IMR-90 (cell line): ENCODE results near the gene EYS. TPM values are rescaled to one million over a fixed set of nuclear protein-coding genes. Genes with fewer than 3 reads are reported as not detected.

ENCODE experiments used
- ATAC-seq: fragments of 200-7000 bp; cut with Tn5 transposase; 2 replicates; pipeline ENCODE4 v1.9.1; 2020; ENCODE audit warnings: low read depth, mild to moderate bottlenecking, moderate library complexity
- BruUV-seq: library from RNA; stranded (reverse); fragments of 400-500 nt; replicated peaks from 2 replicates; lab custom pipeline; 2021; lab: Mats Ljungman, UMichigan
- CTCF ChIA-PET: fragments of 300-600 bp; formaldehyde crosslinking; extraction: SDS; loops from one replicate; lab custom pipeline; 2021; ENCODE audit warnings: antibody characterized with exemption; lab: Yijun Ruan, JAX
- POLR2A ChIA-PET: fragments of 300-600 bp; sonication (Branson Sonifier 250); formaldehyde crosslinking; loops from one replicate; lab custom pipeline; 2022; ENCODE audit warnings: antibody characterized with exemption; ENCODE audit not compliant: unreplicated experiment; lab: Charles Lee
- DNase-seq: peaks from one replicate; pipeline ENCODE4 v3.0.0; 2013
- H2AFZ ChIP-seq: replicated peaks from 2 replicates; pipeline ENCODE3; 2013; ENCODE audit warnings: low read length, mild to moderate bottlenecking; ENCODE audit not compliant: poor library complexity
- H2AK5ac ChIP-seq: 2 replicates; pipeline ENCODE4 v1.6.1; 2013; ENCODE audit warnings: low read depth, low read length, inconsistent platforms
- H2AK9ac ChIP-seq: replicated peaks from 2 replicates; pipeline ENCODE3; 2013; ENCODE audit warnings: mild to moderate bottlenecking, low read depth, low read length, moderate library complexity; ENCODE audit not compliant: poor library complexity
- H2BK120ac ChIP-seq: 2 replicates; pipeline ENCODE4 v1.6.1; 2013; ENCODE audit warnings: low read depth, low read length, inconsistent platforms
- H2BK15ac ChIP-seq: 3 replicates; pipeline ENCODE4 v1.6.1; 2013; ENCODE audit warnings: low read depth, low read length, inconsistent platforms
- H2BK20ac ChIP-seq: 2 replicates; pipeline ENCODE4 v1.6.1; 2013; ENCODE audit warnings: low read depth, mild to moderate bottlenecking, inconsistent platforms, low read length, moderate library complexity
- H2BK5ac ChIP-seq: 2 replicates; pipeline ENCODE4 v1.6.1; 2013; ENCODE audit warnings: mild to moderate bottlenecking, low read depth, low read length, inconsistent platforms; ENCODE audit not compliant: poor library complexity, severe bottlenecking
- H3K14ac ChIP-seq: replicated peaks from 2 replicates; pipeline ENCODE4 v1.6.1; 2013; ENCODE audit warnings: low read depth, low read length, inconsistent platforms
- H3K18ac ChIP-seq: 2 replicates; pipeline ENCODE4 v1.6.1; 2013; ENCODE audit warnings: low read depth, low read length, control low read depth
- H3K23ac ChIP-seq: 2 replicates; pipeline ENCODE4 v1.6.1; 2013; ENCODE audit warnings: low read depth, low read length, inconsistent platforms
- H3K27ac ChIP-seq: 2 replicates; pipeline ENCODE4 v1.5.1; 2013; ENCODE audit warnings: mild to moderate bottlenecking, control low read depth, low read length; ENCODE audit not compliant: insufficient read depth
- H3K27me3 ChIP-seq: 2 replicates; pipeline ENCODE4 v1.6.1; 2013; ENCODE audit warnings: low read length; ENCODE audit not compliant: control insufficient read depth, insufficient read depth
- H3K36me3 ChIP-seq: 2 replicates; pipeline ENCODE4 v1.6.1; 2013; ENCODE audit warnings: low read length, mixed read lengths; ENCODE audit not compliant: control insufficient read depth, insufficient read depth
- H3K4ac ChIP-seq: 2 replicates; pipeline ENCODE4 v1.6.1; 2013; ENCODE audit warnings: low read depth, low read length, inconsistent platforms
- H3K4me1 ChIP-seq: 2 replicates; pipeline ENCODE4 v1.6.1; 2013; ENCODE audit warnings: low read length, mixed read lengths; ENCODE audit not compliant: control insufficient read depth, insufficient read depth
- H3K4me2 ChIP-seq: 2 replicates; pipeline ENCODE4 v1.6.1; 2013; ENCODE audit warnings: low read depth, mild to moderate bottlenecking, control low read depth, low read length, moderate library complexity
- H3K4me3 ChIP-seq: 2 replicates; pipeline ENCODE4 v1.5.1; 2013; ENCODE audit warnings: low read depth, mild to moderate bottlenecking, control low read depth, low read length, moderate library complexity; ENCODE audit not compliant: insufficient read depth
- H3K56ac ChIP-seq: 2 replicates; pipeline ENCODE4 v1.6.1; 2013; ENCODE audit warnings: low read length, inconsistent platforms; ENCODE audit not compliant: insufficient read depth; ENCODE audit errors: extremely low read depth
- H3K79me1 ChIP-seq, 2 experiments: 2 replicates each; pipeline ENCODE4 v1.6.1; 2013; ENCODE audit warnings: low read length in 2 of 2, inconsistent platforms in 1 of 2, low read depth in 1 of 2
- H3K9ac ChIP-seq: 2 replicates; pipeline ENCODE4 v1.6.1; 2013; ENCODE audit warnings: low read depth, low read length, control low read depth
- H3K9me1 ChIP-seq: 2 replicates; pipeline ENCODE4 v1.6.1; 2013; ENCODE audit warnings: low read length, inconsistent platforms; ENCODE audit not compliant: insufficient read depth
- H3K9me3 ChIP-seq: 2 replicates; pipeline ENCODE4 v1.6.1; 2013; ENCODE audit warnings: low read length; ENCODE audit not compliant: control insufficient read depth, insufficient read depth
- H4K20me1 ChIP-seq: 2 replicates; pipeline ENCODE4 v1.6.1; 2013; ENCODE audit warnings: low read length, inconsistent platforms; ENCODE audit not compliant: insufficient read depth
- H4K5ac ChIP-seq: 2 replicates; pipeline ENCODE4 v1.6.1; 2013; ENCODE audit warnings: mild to moderate bottlenecking, low read depth, low read length, control low read depth
- H4K8ac ChIP-seq, 2 experiments: 2 replicates each; pipeline ENCODE4 v1.6.1; 2013; ENCODE audit warnings: low read depth in 2 of 2, low read length in 2 of 2, control low read depth in 1 of 2, inconsistent platforms in 1 of 2
- H4K91ac ChIP-seq: 2 replicates; pipeline ENCODE4 v1.6.1; 2013; ENCODE audit warnings: low read depth, low read length, inconsistent platforms; ENCODE audit not compliant: insufficient read depth
- SMC3 ChIP-seq: fragments of 150-350 bp; IDR thresholded peaks from 2 replicates; pipeline ENCODE4 v1.6.1; 2016; ENCODE audit warnings: low read depth, mild to moderate bottlenecking, antibody characterized with exemption, low read length, moderate library complexity
- WGBS, 2 experiments: methylation state at CpG; one replicate each; pipeline versions ENCODE4 v1.1.5 to v1.1.7; 2013; ENCODE audit warnings: missing lambda C conversion rate in 2 of 2; ENCODE audit not compliant: insufficient read length in 1 of 2; ENCODE audit errors: extremely low coverage in 2 of 2; 5-methylcytosine and 5-hydroxymethylcytosine counted together
- dilution Hi-C: fragments of 300-500 bp; cut with HindIII; formaldehyde crosslinking; loops from one replicate; pipeline ENCODE4 v1.14.3; 2018; ENCODE audit warnings: low sequenced_read_pairs; ENCODE audit not compliant: unreplicated experiment
- in situ Hi-C: fragments of 300-500 bp; cut with MboI; formaldehyde crosslinking; loops from 3 replicates; pipeline ENCODE4 v1.14.3; 2019; ENCODE audit warnings: low sequenced_read_pairs, inconsistent platforms, mixed read lengths
- intact Hi-C: fragments of 100-400 bp; cut with micrococcal nuclease; formaldehyde crosslinking; loops from 2 replicates; pipeline ENCODE4 v1.10.0; 2022
- polyA plus RNA-seq, 3 experiments: library from polyadenylated mRNA; depleted of rRNA; stranded (reverse); fragments of >200 nt; gene quantifications; 2 replicates each; pipeline ENCODE4 v1.2.3, GENCODE V29; 2012; ENCODE audit warnings: low replicate concordance in 1 of 3
- total RNA-seq: library from RNA; depleted of rRNA; stranded (reverse); fragments of >200 nt; gene quantifications from 2 replicates; pipeline ENCODE4 v1.2.3, GENCODE V29; 2012

Gene EYS
- total and polyA plus RNA-seq, 2 of the 4 experiments (the other 2 are of a cell fraction), result under 0.01 TPM; not detected in 1

GRCh38 chr6:65570340-65570739, 136.7 kb downstream of the EYS start:
- H2BK15ac ChIP-seq, result no peak overlapping the region
- H3K14ac ChIP-seq, result no peak overlapping the region
- H4K8ac ChIP-seq, result no peak overlapping the region
- POLR2A ChIA-PET, result no interaction called here
- no peak overlapping the region for H3K18ac ChIP-seq
- H2AK9ac ChIP-seq, result no peak overlapping the region
- CTCF ChIA-PET, result no interaction called here
- no TSS peak for BruUV-seq
- H4K5ac ChIP-seq, result no peak overlapping the region
- no peak overlapping the region for H3K27ac ChIP-seq
- DNase-seq, result no peak
- H3K36me3 ChIP-seq, result no peaks in the 10 kb centered on the region
- intact Hi-C loops (no loop called here), in situ Hi-C loops (no loop called here), dilution Hi-C loops (no loop called here)
- H3K4ac ChIP-seq, result no peak overlapping the region
- no CpG with 5 or more reads among the region's 1 CpG for WGBS, 2 experiments
- H3K4me2 ChIP-seq, result no peak overlapping the region
- H3K56ac ChIP-seq, result no peak overlapping the region
- no peak overlapping the region for H2AK5ac ChIP-seq
- H3K9ac ChIP-seq, result no peak overlapping the region
- no peaks in the 10 kb centered on the region for H3K9me3 ChIP-seq
- no peak overlapping the region for H2BK20ac ChIP-seq
- H3K23ac ChIP-seq, result no peak overlapping the region
- no peaks in the 10 kb centered on the region for H3K4me1 ChIP-seq
- no peak overlapping the region for H3K4me3 ChIP-seq
- no peak overlapping the region for H2AFZ ChIP-seq
- H4K20me1 ChIP-seq, result no peaks in the 10 kb centered on the region
- H2BK5ac ChIP-seq, result no peak overlapping the region
- no peak for TF ChIP-seq SMC3
- no peak for ATAC-seq
- H3K9me1 ChIP-seq, result no peaks in the 10 kb centered on the region
- H2BK120ac ChIP-seq, result no peak overlapping the region
- H3K79me1 ChIP-seq, result no peaks in the 10 kb centered on the region
- H3K27me3 ChIP-seq, result no peaks in the 10 kb centered on the region
- H4K91ac ChIP-seq, result no peak overlapping the region
